GM19468 (cell line): Measurements from ENCODE around the gene VPREB3.

Experiments used
- ATAC-seq: cut with Tn5 transposase; IDR thresholded peaks from one replicate; pipeline ENCODE4 v1.9.1; 2021; ENCODE audit warnings: mild to moderate bottlenecking, moderate library complexity, moderate number of reproducible peaks; ENCODE audit not compliant: unreplicated experiment; ENCODE audit errors: extremely low read depth

VPREB3 gene

GRCh38 chr22:23705358-23705757 lies 48.9 kb downstream of the VPREB3 start:
- ATAC-seq: no peak

GRCh38 chr22:23704829-23705228 lies 49.4 kb downstream of the VPREB3 start:
- ATAC-seq: no peak

- no peak for ATAC-seq
Observed at GRCh38 chr22:23704062-23704461, 50.2 kb downstream of the VPREB3 start.
